Measurements from ENCODE around the gene SMIM33. TPM values are rescaled to one million over a fixed set of nuclear protein-coding genes. Genes with fewer than 3 reads are reported as not detected.
"Not testable (repeated sequence)": the region's sequence is repeated elsewhere in the genome, so short reads cannot be mapped to it uniquely, and the experiment has no call there.

The SMIM33 gene
- total RNA-seq, 3 donors from 2014 or later, result 0.21 to 0.30 TPM; not detected in 1

- Mint-ChIP-seq H3K4me1 (ENCODE audit: low read depth) (peaks cover 49% of the 10 kb centered on the region), H3K36me3 (ENCODE audit: insufficient read depth) (no peaks in the 10 kb centered on the region), H3K27me3 (ENCODE audit: low read depth) (no peaks in the 10 kb centered on the region), H3K4me3 (peak overlapping the region; percentile 6), H3K9me3 (no peaks in the 10 kb centered on the region)
- ATAC-seq, result no peak
- no peak for DNase-seq
These were observed 2.3 kb upstream of the SMIM33 start for GRCh38 chr5:139468421-139468931.

GRCh38 chr5:139472386-139473030 lies 1.7 kb downstream of the SMIM33 start:
- H3K4me1 Mint-ChIP-seq (ENCODE audit: low read depth), result peaks cover 80% of the 10 kb centered on the region
- H3K4me3 Mint-ChIP-seq, result peak overlapping the region; percentile 65
- peaks cover 7% of the 10 kb centered on the region for H3K36me3 Mint-ChIP-seq (ENCODE audit: insufficient read depth)
- ATAC-seq, result no peak
- no peak for DNase-seq
- no peaks in the 10 kb centered on the region for H3K9me3 Mint-ChIP-seq
- no peaks in the 10 kb centered on the region for H3K27me3 Mint-ChIP-seq (ENCODE audit: low read depth)

GRCh38 chr5:139473105-139473504 lies 2.3 kb downstream of the SMIM33 start:
- DNase-seq (no peak), ATAC-seq (no peak)
- H3K9me3 Mint-ChIP-seq, result no peaks in the 10 kb centered on the region
- peaks cover 7% of the 10 kb centered on the region for H3K36me3 Mint-ChIP-seq (ENCODE audit: insufficient read depth)
- H3K4me1 Mint-ChIP-seq (ENCODE audit: low read depth), result peaks cover 80% of the 10 kb centered on the region
- H3K27me3 Mint-ChIP-seq (ENCODE audit: low read depth), result no peaks in the 10 kb centered on the region
- H3K4me3 Mint-ChIP-seq, result no peak overlapping the region

GRCh38 chr5:139473565-139473964 lies 2.8 kb downstream of the SMIM33 start:
- H3K9me3 Mint-ChIP-seq, result no peaks in the 10 kb centered on the region
- peaks cover 80% of the 10 kb centered on the region for H3K4me1 Mint-ChIP-seq (ENCODE audit: low read depth)
- peaks cover 10% of the 10 kb centered on the region for H3K36me3 Mint-ChIP-seq (ENCODE audit: insufficient read depth)
- H3K4me3 Mint-ChIP-seq, result no peak overlapping the region
- ATAC-seq (no peak), DNase-seq (no peak)
- H3K27me3 Mint-ChIP-seq (ENCODE audit: low read depth), result no peaks in the 10 kb centered on the region

GRCh38 chr5:139474890-139475791 lies 4.3 kb downstream of the SMIM33 start:
- Mint-ChIP-seq H3K4me3 (peak overlapping the region; percentile 16), H3K36me3 (ENCODE audit: insufficient read depth) (peaks cover 11% of the 10 kb centered on the region), H3K9me3 (no peaks in the 10 kb centered on the region), H3K27me3 (ENCODE audit: low read depth) (no peaks in the 10 kb centered on the region), H3K4me1 (ENCODE audit: low read depth) (peaks cover 77% of the 10 kb centered on the region)
- no peak for DNase-seq
- peak in 1 of 2 donors; percentile 15 for ATAC-seq

GRCh38 chr5:139475865-139476617 lies 5.2 kb downstream of the SMIM33 start:
- H3K27me3 Mint-ChIP-seq (ENCODE audit: low read depth), result no peaks in the 10 kb centered on the region
- no peaks in the 10 kb centered on the region for H3K9me3 Mint-ChIP-seq
- H3K36me3 Mint-ChIP-seq (ENCODE audit: insufficient read depth), result peaks cover 18% of the 10 kb centered on the region
- DNase-seq (no peak), ATAC-seq (no peak)
- H3K4me1 Mint-ChIP-seq (ENCODE audit: low read depth), result peaks cover 77% of the 10 kb centered on the region
- H3K4me3 Mint-ChIP-seq, result no peak overlapping the region

- Mint-ChIP-seq H3K4me1 (ENCODE audit: low read depth) (peaks cover 60% of the 10 kb centered on the region), H3K4me3 (peak overlapping the region; percentile 64), H3K36me3 (ENCODE audit: insufficient read depth) (peaks cover 19% of the 10 kb centered on the region)
- DNase-seq; H3K27me3 Mint-ChIP-seq (ENCODE audit: low read depth); H3K9me3 Mint-ChIP-seq; ATAC-seq: not testable (repeated sequence)
These were observed 8.0 kb downstream of the SMIM33 start for GRCh38 chr5:139478657-139479423.

GRCh38 chr5:139479729-139480128 lies 8.9 kb downstream of the SMIM33 start:
- peaks cover 17% of the 10 kb centered on the region for H3K36me3 Mint-ChIP-seq (ENCODE audit: insufficient read depth)
- ATAC-seq; H3K9me3 Mint-ChIP-seq; DNase-seq; H3K27me3 Mint-ChIP-seq (ENCODE audit: low read depth): not testable (repeated sequence)
- H3K4me3 Mint-ChIP-seq, result peak overlapping the region; percentile 64
- H3K4me1 Mint-ChIP-seq (ENCODE audit: low read depth), result peaks cover 52% of the 10 kb centered on the region

- DNase-seq (peak; percentile 40), ATAC-seq (peak; percentile 46 to 57)
- H3K9me3 Mint-ChIP-seq, result no peaks in the 10 kb centered on the region
- H3K27me3 Mint-ChIP-seq (ENCODE audit: low read depth), result no peaks in the 10 kb centered on the region
- peaks cover 11% of the 10 kb centered on the region for H3K36me3 Mint-ChIP-seq (ENCODE audit: insufficient read depth)
- peaks cover 39% of the 10 kb centered on the region for H3K4me1 Mint-ChIP-seq (ENCODE audit: low read depth)
- H3K4me3 Mint-ChIP-seq, result peak overlapping the region; percentile 88
These were observed 10.3 kb downstream of the SMIM33 start for GRCh38 chr5:139481122-139481533.

GRCh38 chr5:139481580-139482049 lies 10.8 kb downstream of the SMIM33 start:
- peak overlapping the region; percentile 88 for H3K4me3 Mint-ChIP-seq

GRCh38 chr5:139482050-139482889 lies 11.5 kb downstream of the SMIM33 start, which contains the start of gene STING1:
Gene STING1 (minus strand): TSS chr5:139482758. CDS start chr5:139481704, 1,054 bp downstream.
- peaks cover 35% of the 10 kb centered on the region for H3K4me1 Mint-ChIP-seq (ENCODE audit: low read depth)
- H3K9me3 Mint-ChIP-seq, result no peaks in the 10 kb centered on the region

More at GRCh38 chr5:139481580-139482049, 10.8 kb downstream of the SMIM33 start:
- Mint-ChIP-seq H3K4me1 (ENCODE audit: low read depth) (peaks cover 38% of the 10 kb centered on the region), H3K9me3 (no peaks in the 10 kb centered on the region), H3K36me3 (ENCODE audit: insufficient read depth) (peaks cover 11% of the 10 kb centered on the region), H3K27me3 (ENCODE audit: low read depth) (no peaks in the 10 kb centered on the region)
- DNase-seq, result no peak
- ATAC-seq, result peak; percentile 17 to 20

GRCh38 chr5:139482890-139483208 lies 12.0 kb downstream of the SMIM33 start:
- H3K9me3 Mint-ChIP-seq; DNase-seq; H3K27me3 Mint-ChIP-seq (ENCODE audit: low read depth); ATAC-seq: not testable (repeated sequence)
- Mint-ChIP-seq H3K36me3 (ENCODE audit: insufficient read depth) (peaks cover 11% of the 10 kb centered on the region), H3K4me3 (peak overlapping the region; percentile 88), H3K4me1 (ENCODE audit: low read depth) (peaks cover 32% of the 10 kb centered on the region)

More at GRCh38 chr5:139482050-139482889, 11.5 kb downstream of the SMIM33 start, which contains the start of gene STING1:
- Mint-ChIP-seq H3K4me3 (peak within 1 kb of the TSS; percentile 88), H3K27me3 (ENCODE audit: low read depth) (no peaks in the 10 kb centered on the region), H3K36me3 (ENCODE audit: insufficient read depth) (peaks cover 11% of the 10 kb centered on the region)
- DNase-seq (peak; percentile 38), ATAC-seq (peak; percentile 78 to 80)
